GM18861 (cell line): Measurements from ENCODE around the gene NPAS3.

Source experiments
- ATAC-seq: cut with Tn5 transposase; IDR thresholded peaks from one replicate; pipeline ENCODE4 v1.9.1; 2021; ENCODE audit not compliant: unreplicated experiment

Gene NPAS3

DNA sequence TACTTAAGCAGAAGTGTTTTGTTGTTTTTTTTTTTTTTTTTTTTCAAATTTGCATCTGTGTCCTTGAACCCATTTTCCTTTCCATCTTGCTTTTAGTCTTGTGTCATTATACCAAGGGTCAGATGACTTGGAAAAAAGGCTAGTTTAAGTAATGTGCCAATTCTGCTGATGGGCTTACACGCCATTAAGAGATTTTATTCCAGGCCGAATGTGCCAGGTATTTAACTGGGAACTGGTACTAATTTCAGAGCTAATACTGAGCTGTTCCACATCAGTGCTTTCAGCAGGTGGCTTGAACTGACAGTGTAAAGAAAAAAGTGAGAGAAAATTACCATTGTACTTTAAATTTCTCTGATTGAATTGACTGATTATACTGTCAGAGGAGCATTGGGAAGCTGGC is 224.9 kb downstream of the NPAS3 start:
- ATAC-seq = no peak

DNA sequence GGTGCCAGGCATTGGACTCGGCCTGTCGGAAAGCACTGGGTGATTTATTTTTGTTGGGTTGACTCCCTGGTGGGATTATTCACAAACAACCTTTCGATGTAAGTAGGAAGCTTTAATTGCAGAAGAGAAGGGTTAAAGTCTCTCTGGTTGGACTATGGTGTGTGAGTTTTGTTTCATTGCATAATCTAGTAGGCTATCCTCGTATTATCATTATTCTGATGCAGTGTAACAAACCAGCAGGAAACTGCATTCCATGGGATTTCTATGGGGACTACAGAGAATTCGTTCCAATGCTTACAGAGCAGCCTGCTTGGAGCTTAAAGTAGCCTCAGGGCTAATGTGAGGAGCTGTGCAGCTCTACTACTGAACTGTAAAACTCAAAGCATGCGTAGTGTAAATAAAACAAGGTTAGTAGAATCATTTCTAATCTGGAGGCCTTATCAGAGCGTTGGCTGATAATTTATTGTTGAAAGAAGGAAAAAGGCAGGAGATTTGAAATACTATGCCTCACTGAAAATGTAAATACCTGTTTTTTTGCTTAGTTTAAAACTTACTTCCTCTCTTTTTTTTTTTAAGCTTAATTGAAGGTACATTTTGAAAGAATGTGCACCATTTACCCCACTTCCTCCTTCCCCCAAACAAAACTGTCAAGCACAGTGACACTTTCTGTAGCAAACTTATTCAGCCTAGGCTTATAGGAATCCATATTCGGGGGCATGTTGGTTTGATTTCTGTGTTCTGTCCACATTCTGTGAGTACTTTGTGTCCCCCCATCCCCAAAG is 226.7 kb downstream of the NPAS3 start:
- ATAC-seq = no peak

DNA sequence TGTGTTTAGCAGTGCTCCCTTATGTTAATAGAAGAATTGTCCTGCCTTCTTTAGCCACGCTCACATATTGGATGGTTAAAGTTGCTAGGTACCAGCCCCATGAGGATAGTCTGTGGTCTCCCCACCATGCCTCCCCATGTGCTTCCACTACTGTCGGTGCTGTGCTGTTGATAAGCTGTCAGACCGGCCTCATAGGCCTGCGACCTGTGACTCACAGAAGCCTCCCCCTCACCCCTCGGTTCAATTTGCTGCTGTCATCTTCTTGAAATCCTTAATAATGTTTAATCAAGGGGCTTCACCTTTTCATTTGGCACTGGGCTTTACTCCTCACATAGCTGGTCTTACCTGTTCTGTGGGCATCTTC is 227.2 kb downstream of the NPAS3 start:
- ATAC-seq = no peak

DNA sequence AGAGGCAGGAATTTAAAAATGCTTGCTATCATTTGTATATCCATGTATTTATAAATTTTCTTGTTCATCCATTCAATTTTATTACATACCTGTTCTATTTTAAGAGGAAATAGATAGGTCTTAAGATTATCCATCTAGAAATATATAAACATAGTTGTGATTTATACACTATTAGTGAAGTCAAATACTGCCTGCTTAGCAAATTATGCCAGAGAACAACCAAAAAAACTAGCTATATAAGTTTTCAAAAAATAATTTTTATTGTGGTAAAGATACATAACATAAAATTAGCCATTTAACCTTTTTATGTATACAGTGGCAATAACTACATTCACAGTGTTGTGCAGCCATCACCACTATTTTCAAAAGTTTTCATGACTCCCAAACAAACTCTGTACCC is 237.3 kb downstream of the NPAS3 start:
- ATAC-seq = no peak

DNA sequence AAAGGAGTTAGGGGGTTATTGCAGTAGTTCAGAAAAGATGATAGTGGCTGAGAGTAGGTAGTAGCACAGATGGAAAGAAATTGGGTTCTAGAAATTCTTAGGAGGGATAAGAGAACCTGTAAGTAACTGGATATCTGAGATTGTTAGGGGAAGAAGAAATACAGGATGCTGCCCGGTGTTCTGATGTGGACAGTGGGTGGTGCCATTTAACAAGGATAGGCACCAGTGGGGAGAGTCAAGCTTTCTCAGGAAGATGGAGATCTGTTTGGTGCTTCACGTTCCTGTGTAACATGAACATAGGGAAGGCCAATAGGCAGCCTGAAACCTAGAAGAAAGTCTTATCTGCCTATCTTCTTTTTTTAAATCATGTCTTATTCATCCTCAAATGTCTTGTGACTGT is 245.9 kb downstream of the NPAS3 start:
- no peak for ATAC-seq

DNA sequence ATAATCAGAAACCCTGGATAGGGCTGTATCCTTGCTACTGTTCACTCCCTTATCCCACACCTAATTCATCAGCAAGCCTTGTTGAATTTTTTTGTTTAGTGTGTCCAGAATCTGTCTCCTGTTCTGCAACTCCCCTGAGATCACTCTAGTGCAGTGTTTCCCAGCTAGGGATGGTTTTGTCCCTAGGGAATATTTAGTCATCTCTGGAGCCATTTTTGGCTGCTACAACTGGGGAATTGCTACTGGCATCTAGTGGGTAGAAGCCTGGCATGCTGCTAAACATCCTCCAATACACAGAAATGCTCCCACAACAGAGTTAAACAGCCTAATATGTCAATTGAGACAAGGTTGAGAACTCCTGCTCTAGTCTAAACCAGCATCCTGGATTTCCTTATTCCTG is 248.0 kb downstream of the NPAS3 start:
- no peak for ATAC-seq

DNA sequence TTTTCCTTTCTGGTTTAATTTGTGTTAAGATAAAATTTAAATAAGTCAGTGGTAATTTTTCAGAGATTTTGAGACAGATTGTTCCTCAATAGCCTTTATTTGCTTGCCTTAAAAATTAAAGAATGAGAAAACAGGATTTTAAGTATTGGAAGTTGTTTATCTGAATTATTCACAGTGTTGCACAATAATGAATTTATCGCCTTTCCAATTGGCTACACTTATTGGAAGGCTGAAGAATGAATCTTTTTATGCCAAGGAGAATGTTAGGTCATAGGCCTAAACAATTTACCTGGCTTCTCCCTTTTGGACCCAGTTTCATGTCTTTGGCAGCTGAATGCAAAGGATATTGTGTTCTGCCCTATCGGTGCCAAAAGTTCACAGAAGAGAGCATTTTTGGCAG is 250.2 kb downstream of the NPAS3 start:
- ATAC-seq = no peak

DNA sequence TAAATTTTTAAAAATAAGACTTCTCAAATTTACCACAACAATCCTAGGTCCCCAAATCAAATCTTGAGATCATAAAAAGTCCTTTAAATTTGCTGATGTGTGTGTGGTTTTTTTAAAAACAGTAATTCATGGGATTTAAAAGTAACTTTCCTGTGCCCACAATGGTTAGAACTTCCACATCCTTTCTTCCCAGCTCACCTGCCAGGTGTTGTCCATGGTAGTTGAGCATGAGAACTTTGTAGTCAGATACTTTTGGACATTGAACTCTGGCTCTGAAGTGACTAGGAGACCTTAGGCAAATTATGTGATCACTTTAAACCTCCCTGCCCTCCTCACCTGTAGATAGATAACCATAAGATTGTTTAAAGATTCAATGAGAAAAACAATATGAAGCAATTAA is 253.2 kb downstream of the NPAS3 start:
- ATAC-seq = no peak

DNA sequence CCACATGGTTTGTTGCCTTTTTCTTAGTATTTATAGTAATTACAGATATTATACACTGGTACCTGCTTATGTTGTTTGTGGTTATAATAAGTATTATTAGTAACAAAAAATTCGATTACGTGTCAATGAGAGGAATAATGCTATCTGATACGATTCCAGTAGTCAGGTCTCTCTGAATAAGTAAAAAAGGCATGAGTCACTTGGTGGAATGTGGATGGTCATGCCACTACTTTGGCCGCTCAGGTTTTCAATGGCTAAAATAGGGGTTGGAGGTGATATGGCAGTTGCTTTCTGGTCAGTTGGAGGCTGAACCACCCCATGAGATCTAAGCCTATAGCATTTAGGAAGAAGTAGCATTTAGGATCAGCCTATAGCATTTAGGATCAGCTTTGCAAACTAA is 255.9 kb downstream of the NPAS3 start:
- ATAC-seq = no peak

DNA sequence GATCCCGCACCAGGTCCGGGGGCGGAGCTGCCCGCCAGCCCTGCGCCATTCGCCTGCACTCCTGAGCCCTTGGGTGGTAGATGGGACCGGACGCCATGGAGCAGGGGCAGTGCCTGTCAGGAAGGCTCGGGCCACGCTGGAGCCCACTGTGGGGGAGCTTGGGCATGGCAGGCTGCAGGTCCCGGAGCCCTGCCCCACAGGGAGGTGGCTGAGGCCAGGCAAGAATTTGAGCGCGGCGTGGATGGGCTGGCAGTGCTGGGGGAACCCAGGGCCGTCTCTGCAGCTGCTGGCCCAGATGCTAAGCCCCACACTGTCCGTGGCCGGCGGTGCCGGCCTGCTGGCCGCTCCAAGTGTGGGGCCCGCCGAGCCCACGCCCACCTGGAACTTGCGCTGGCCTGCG is 260.0 kb downstream of the NPAS3 start:
- ATAC-seq = no peak

DNA sequence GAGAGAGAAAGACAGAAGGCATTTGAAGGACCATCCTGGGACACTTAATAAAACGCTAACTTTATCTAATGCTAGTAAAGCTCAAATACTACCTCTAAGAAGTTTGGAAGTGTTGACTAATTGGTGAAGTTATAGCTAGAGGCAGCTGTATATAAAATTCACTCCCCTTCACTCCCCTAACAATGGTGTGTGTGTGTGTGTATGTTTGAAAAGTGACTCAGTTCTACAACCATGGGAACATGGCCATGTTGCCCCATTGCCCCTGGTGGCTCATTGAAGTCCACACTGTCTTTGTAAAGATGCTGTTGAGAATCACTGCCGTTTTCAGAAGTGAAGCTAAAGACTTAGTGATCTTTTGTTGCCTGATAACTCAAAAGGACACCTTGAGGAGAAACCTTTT is 262.4 kb downstream of the NPAS3 start:
- ATAC-seq = no peak

DNA sequence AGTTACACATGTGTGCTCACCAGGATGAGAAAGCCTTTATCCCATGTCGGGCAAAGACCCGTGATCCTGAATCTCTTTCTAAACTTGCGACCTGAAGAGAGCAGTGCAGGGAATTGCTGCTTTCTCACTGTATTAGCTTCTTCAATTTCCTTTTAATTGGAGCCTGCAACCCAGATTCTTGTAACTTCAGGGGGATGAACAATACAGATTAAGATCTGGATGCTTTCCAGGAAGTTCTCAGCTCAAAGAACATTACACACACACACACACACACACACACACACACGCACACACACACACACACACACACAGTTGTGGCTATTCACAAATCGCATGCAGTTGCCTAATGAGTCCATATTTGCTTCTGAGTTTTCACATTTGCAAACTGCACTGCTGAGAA is 268.3 kb downstream of the NPAS3 start:
- no peak for ATAC-seq

DNA sequence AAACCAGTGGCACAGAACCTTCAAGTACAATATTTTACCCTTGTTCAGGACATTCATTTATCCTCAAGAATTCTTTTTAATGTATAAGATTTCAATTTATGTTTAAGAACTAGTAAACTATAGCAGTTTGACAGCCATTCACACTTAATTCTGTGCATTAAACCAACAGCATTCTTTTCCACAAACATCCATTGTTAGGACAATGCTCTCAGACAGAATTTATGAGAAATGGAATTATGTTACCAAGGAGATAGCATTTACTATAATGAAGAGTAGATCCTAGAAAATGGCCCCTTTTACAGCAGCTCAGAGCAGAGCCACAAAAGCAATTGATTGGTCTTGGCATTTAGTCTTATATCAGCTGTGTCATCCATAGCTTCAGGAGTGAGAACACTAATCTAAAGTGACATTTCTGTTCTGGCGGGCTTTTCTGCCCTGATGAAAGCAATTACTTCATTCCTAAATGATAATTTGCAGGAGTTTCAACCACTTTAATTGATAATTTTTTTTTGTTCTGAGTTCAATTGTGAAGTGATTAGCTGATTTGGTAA is 268.9 kb downstream of the NPAS3 start:
- ATAC-seq = no peak

DNA sequence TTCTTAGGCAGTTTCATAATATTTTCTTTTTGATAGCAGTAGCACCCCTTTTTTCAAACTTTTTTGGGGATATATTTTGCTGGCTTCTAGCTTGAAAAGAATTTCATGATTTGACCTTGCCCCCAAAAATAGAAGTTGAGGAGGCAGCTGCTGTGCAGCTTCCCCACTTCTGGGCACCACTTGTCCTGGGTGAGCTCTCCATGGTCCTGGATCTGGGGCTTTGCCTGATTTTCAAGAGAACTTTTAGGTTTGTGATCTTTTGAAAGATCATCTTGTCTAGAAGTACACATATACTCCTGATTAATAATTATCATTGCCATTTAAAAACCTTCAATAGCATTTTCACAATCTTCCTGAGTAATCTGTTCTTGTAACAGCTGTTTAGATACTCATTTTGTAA is 271.6 kb downstream of the NPAS3 start:
- ATAC-seq = no peak

DNA sequence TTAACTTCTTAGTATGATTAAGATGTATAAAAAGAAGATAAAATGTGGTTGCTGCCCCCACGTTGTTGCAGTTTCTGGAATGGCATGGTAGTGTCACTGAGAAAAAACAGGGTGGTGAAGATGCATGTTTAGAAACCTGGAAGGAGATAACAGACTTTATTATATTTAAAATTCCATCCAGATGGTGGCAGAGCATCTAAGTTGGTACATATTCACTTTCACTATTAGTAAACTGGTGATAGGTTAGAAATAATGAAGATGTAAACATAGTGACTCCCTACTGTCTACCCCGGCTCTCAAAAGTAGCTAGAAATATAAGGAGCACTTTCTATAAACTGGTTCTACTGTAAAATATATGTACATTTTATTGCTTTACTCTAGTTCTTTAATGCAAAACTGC is 279.3 kb downstream of the NPAS3 start:
- ATAC-seq = no peak

DNA sequence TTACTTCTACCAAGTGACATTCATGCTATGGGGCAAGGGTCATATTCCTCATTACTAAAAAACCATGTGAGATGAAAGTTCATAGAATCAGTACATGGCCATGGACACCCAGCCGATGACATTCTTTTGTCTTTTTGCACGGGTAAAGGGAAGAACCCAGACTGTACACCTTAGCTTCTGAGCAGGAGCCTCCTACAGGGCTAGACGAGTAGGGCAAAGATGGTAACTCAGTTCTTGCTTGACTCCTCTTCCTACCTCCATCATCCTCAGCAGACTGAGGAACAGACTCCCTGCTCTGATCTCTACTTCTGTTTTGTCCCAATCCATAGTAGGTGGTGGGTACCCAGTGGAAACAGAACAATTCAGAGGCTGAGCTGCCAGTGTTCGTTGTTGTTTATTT is 281.3 kb downstream of the NPAS3 start:
- ATAC-seq = no peak

DNA sequence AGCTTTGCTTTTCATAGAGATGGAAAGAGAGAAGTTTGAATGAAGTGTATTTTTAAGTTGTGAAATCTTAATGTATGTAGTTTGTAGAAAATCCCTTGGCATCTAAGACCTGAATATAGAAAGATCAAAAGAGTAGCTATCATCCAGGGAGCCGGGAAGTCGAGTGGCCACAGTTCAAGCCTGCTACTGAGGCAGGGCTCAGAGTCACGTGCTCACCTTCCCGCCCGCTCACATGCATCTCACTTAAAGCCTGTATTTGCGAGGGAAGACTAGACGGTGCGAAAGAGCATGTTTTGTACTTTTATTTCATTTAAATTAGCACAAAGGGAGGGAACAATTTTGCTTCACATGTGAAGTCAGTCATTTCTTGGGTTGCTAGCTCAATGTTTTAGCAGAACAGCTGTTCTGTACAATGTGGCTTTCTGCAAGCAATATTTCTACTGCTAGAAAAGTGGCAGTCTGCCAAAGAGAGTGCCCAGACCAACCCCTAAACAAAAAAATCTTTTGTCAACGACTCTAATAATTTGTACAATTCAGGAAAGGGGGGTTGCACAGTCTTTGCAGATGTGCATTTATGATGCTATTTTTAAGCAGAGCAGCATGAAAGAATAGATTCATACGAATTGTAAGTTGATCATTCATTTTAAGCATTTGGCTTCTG is 290.7 kb downstream of the NPAS3 start:
- no peak for ATAC-seq

DNA sequence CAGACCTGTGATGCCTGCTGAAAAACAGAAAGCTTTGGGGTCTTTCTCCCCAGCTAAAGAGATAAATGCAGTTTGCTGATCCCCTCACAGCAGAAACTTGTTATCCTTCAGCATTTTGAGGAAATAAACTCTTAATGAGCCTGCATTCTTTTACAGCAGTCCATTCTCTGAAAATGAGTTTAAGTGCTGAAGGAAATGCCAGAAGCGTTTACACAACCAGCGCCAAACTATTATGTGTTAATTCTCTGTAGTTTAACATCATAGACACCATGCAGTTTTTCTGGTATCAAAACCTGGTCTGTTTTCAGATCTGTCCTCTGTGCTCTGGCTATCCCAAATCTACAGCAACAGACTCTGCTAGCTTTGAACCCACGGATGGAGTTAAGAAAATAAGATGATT is 291.3 kb downstream of the NPAS3 start:
- no peak for ATAC-seq

DNA sequence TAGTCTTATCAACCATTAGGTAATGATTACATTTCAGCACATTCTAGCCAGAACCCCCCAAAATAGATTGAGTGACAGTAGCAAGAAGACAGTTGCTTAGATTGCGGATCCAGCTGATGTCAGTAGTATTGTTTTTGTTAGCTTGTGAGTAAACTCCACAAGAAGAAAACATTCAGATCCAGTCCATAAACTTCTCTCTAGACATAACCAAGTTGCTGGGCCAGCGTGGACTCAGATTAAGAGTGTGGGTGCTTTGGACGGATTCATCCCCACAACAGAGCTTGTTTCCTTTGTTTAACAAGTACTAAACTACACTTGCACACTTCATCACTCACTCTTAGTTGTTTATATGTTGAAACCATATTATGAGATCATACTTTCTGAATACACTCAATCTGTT is 293.4 kb downstream of the NPAS3 start:
- ATAC-seq = no peak

DNA sequence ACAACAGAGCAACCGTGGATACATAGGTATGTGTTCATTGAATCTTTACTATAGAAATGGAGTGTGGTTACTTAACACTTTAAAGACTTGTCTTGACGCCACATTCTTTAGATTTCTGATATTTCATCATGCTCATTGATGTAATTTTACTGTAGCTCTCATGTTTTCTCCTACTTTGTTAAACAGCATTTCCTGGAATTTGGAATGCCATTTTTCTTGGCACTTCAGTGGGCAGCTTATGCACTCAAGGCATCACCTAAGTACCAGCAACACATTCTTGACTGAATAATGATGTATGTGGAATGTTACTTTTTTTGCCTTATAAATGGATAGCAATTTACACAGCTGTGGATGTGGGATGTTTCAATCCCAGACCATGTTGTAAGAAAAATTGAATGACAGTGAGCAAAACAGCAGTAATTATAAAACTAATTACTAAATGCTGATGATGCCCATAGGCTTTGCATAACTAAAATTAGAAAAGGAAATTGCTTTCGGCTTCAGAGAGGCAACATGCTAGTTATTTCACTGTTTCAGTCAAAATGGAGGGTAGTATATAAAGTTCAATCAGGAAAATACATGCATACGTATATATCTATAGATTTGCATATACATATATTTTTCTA is 298.5 kb downstream of the NPAS3 start:
- ATAC-seq = no peak

DNA sequence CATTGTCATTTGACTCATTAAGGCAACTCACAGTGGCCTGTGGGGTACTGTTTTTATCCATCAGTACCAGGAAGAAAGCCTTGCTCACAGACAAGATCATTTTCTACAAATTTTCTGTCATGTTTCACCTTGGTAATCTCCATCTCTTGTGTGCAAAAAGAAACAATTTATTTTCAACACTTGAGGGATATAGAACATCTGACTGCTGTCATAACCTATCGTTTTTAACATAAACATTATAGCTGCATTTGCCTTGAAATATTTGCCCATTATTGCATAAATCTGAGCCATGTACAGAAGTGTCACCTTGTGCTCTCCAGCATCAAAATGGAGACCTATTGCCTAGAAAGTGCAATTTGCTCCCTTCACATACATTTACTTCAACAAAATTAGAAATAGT is 300.8 kb downstream of the NPAS3 start:
- ATAC-seq = no peak

DNA sequence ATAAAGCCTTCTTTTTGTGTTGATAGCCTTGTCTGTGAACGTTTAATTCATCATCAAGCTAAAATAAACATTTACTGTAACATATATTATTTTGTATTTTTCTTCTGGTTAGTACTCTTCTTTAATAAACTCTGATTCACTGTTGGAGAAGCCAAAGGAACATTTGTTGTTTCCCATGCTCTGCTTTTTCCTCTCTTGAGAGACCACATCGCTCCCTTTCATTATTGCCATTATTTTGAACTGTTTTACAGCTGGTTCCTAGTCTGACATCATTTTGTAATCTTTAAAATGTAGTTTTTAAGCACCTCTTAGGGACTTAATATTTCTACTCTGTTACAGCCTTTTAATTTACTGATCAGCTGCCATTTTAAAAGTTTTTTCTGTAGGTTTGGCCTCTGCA is 301.8 kb downstream of the NPAS3 start:
- ATAC-seq = no peak
